Dedifferentiated amniotic fluid mesenchymal stem cell (primary cell): Measurements from ENCODE around the gene TSPAN4.

ENCODE experiments used
- DNase-seq: peaks from one replicate; pipeline ENCODE4 v3.0.0-alpha.2; 2016; ENCODE audit errors: extremely low spot score

TSPAN4 gene

GRCh38 chr11:911031-911889, 68.6 kb downstream of the TSPAN4 start:
- peak; percentile 25 for DNase-seq

- no peak for DNase-seq
Observed at GRCh38 chr11:911890-912219, 69.2 kb downstream of the TSPAN4 start.

- no peak for DNase-seq
Observed at GRCh38 chr11:912266-912665, 69.6 kb downstream of the TSPAN4 start.

- DNase-seq: no peak
Observed at GRCh38 chr11:913043-913442, 70.4 kb downstream of the TSPAN4 start.

- DNase-seq: no peak
Observed at GRCh38 chr11:914204-914603, 71.6 kb downstream of the TSPAN4 start.

- no peak for DNase-seq
Observed at GRCh38 chr11:914747-915501, 72.3 kb downstream of the TSPAN4 start.
